Ovary (tissue), 9 donors: ENCODE results near the gene COMMD9. TPM values are rescaled to one million over a fixed set of nuclear protein-coding genes. Genes with fewer than 3 reads are reported as not detected.

ENCODE experiments used
- DNase-seq, 5 donors: peaks; one replicate each; pipeline ENCODE4 v3.0.0-alpha.2; 2019 to 2020
- H3K27ac ChIP-seq, 2 donors: fragments of 200-600 bp; one replicate each; pipeline versions ENCODE4 v1.5.1 to v1.8.0; 2019 to 2022
- H3K27me3 ChIP-seq: fragments of 200-600 bp; one replicate; pipeline ENCODE4 v1.8.0; 2022
- H3K36me3 ChIP-seq: fragments of 200-600 bp; sonication (generic); one replicate; pipeline ENCODE4 v1.5.1; 2019
- H3K4me1 ChIP-seq: one replicate; pipeline ENCODE4 v1.8.1; 2013; ENCODE audit warnings: mild to moderate bottlenecking, moderate library complexity; ENCODE audit not compliant: insufficient read depth
- H3K4me3 ChIP-seq: fragments of 200-600 bp; sonication (generic); one replicate; pipeline ENCODE4 v1.5.1; 2017
- H3K9me3 ChIP-seq, 2 donors: fragments of 200-600 bp in 1 of 2; sonication (generic) in 1 of 2; one replicate each; pipeline versions ENCODE4 v1.5.1 to v1.8.1; 2013 to 2019; ENCODE audit warnings: mild to moderate bottlenecking in 1 of 2, moderate library complexity in 1 of 2
- CTCF ChIP-seq, 3 donors: fragments of 450-650 bp in 2 of 3; fragments of 200-600 bp in 1 of 3; IDR thresholded peaks; one replicate each; pipeline versions ENCODE4 v1.5.1 to v1.8.0; 2016 to 2022; ENCODE audit warnings: antibody characterized with exemption in 3 of 3, mild to moderate bottlenecking in 1 of 3
- EP300 ChIP-seq: sonication (generic); formaldehyde crosslinking; IDR thresholded peaks from one replicate; pipeline ENCODE4 v1.6.1; 2017; ENCODE audit warnings: antibody characterized with exemption
- POLR2A ChIP-seq: fragments of 450-650 bp; IDR thresholded peaks from one replicate; pipeline ENCODE4 v1.6.1; 2017; ENCODE audit warnings: antibody characterized with exemption, mild to moderate bottlenecking, moderate library complexity
- WGBS, 3 donors: extraction: QIAGEN DNeasy Blood & Tissue Kit in 1 of 3; methylation state at CpG; one replicate each; pipeline versions ENCODE4 v1.1.5 to v1.1.7; 2013 to 2017; 5-methylcytosine and 5-hydroxymethylcytosine counted together
- intact Hi-C, 4 donors: fragments of 100-400 bp; cut with DNase I; formaldehyde crosslinking; loops; one replicate each; pipeline versions ENCODE4 v1.11.0 to v1.15.1; 2022 to 2023
- polyA plus RNA-seq, 2 donors: library from polyadenylated mRNA; stranded (reverse); fragments of 200-250 nt in 1 of 2; fragments of 350-450 nt in 1 of 2; fragmentation: Illumina TruSeq in 1 of 2; extraction: RNeasy Lipid Tissue Mini Kit (QIAGEN cat#74804) in 1 of 2; gene quantifications; one replicate each; pipeline ENCODE4 v1.2.3, GENCODE V29; 2013 to 2014
- total RNA-seq, 7 donors: library from RNA; depleted of rRNA in 2 of 7; stranded (reverse); fragments of >200 nt in 2 of 7; fragmentation: NEBNext Ultra II Directional in 3 of 7; extraction: Animal tissue kit (Norgen Biotek cat#: 25700) in 3 of 7; gene quantifications; one replicate each; pipeline versions ENCODE4 v1.1.0 to v1.2.4, GENCODE V29; 2016 to 2023
- donor health status: DM: no; HTN: no; CAD: no; lungs with moderate emphysema.
- donor health status: DM: no; HTN: no; CAD: no.
- donor health status: Bipolar disorder and iron deficiency.
- donor health status: DM: yes; HTN: yes; CAD: no.
- donor health status: DM: no; HTN: no; CAD: no.
- donor health status: DM: yes; HTN: yes; CAD: no.

COMMD9 gene
- total and polyA plus RNA-seq, 9 donors: 18.4 to 51.5 (median 33.0) TPM

GRCh38 chr11:36266767-36267166 lies 22.5 kb downstream of the COMMD9 start:
- WGBS, 3 donors: 60 to 69% (median 64%) methylated on average over 5 of the region's 5 CpGs

GRCh38 chr11:36265793-36266628 lies 23.2 kb downstream of the COMMD9 start:
- no peaks in the 10 kb centered on the region for H3K9me3 ChIP-seq
- no peaks in the 10 kb centered on the region for H3K36me3 ChIP-seq
- DNase-seq: peak; percentile 34 to 74 (median 64)
- peak in 2 of 3 donors; percentile 74 to 75 for TF ChIP-seq CTCF (IDR thresholded peaks at IDR 0.05)
- no peak for TF ChIP-seq EP300
- H3K4me1 ChIP-seq: no peaks in the 10 kb centered on the region
- intact Hi-C loops: loop anchor here (5.0 kb wide), 3 partner anchors 134 to 649 kb away; partner anchors contain the start of gene FJX1 (in 4 of the 4)
- no peaks in the 10 kb centered on the region for H3K27me3 ChIP-seq
- H3K4me3 ChIP-seq: no peak overlapping the region
- WGBS, 3 donors: 35 to 36% (median 36%) methylated on average over 13 of the region's 13 CpGs
- no peak overlapping the region for H3K27ac ChIP-seq

More at GRCh38 chr11:36266767-36267166, 22.5 kb downstream of the COMMD9 start:
- intact Hi-C loops: loop anchor here (5.0 kb wide), 3 partner anchors 134 to 649 kb away; partner anchors contain the start of gene FJX1 (in 4 of the 4)
- TF ChIP-seq CTCF (IDR thresholded peaks at IDR 0.05) (no peak), POLR2A (no peak), EP300 (no peak)
- Histone ChIP-seq H3K9me3 (no peaks in the 10 kb centered on the region), H3K4me1 (no peaks in the 10 kb centered on the region), H3K36me3 (no peaks in the 10 kb centered on the region), H3K4me3 (no peak overlapping the region), H3K27me3 (no peaks in the 10 kb centered on the region), H3K27ac (no peak overlapping the region)
- DNase-seq: no peak

GRCh38 chr11:36264973-36265344 lies 24.3 kb downstream of the COMMD9 start:
- Histone ChIP-seq H3K36me3 (no peaks in the 10 kb centered on the region), H3K4me1 (no peaks in the 10 kb centered on the region), H3K4me3 (no peak overlapping the region), H3K9me3 (no peaks in the 10 kb centered on the region), H3K27me3 (no peaks in the 10 kb centered on the region), H3K27ac (no peak overlapping the region)
- TF ChIP-seq EP300: no peak
- no peak for TF ChIP-seq CTCF (IDR thresholded peaks at IDR 0.05)
- TF ChIP-seq POLR2A: no peak
- intact Hi-C loops: loop anchor here (5.0 kb wide), 3 partner anchors 133 to 648 kb away; partner anchors contain the start of gene FJX1 (in 4 of the 4)
- no peak for DNase-seq
- 93 to 96% (median 95%) methylated on average over 5 of the region's 5 CpGs for WGBS, 3 donors

GRCh38 chr11:36264011-36264972 lies 24.9 kb downstream of the COMMD9 start:
- Histone ChIP-seq H3K27me3 (no peaks in the 10 kb centered on the region), H3K27ac (no peak overlapping the region), H3K9me3 (no peaks in the 10 kb centered on the region), H3K36me3 (no peaks in the 10 kb centered on the region), H3K4me1 (no peaks in the 10 kb centered on the region), H3K4me3 (no peak overlapping the region)
- intact Hi-C loops: no loop called here
- no peak for DNase-seq
- WGBS, 3 donors: 79 to 84% (median 82%) methylated on average over 9 of the region's 9 CpGs
- TF ChIP-seq EP300 (no peak), CTCF (IDR thresholded peaks at IDR 0.05) (no peak), POLR2A (no peak)
